IMR-90 (cell line): ENCODE measurements around the gene NFATC1. TPM values are rescaled to one million over a fixed set of nuclear protein-coding genes. Genes with fewer than 3 reads are reported as not detected.

Source experiments
- ATAC-seq: fragments of 200-7000 bp; cut with Tn5 transposase; 2 replicates; pipeline ENCODE4 v1.9.1; 2020; ENCODE audit warnings: low read depth, mild to moderate bottlenecking, moderate library complexity
- BruUV-seq: library from RNA; stranded (reverse); fragments of 400-500 nt; replicated peaks from 2 replicates; lab custom pipeline; 2021; lab: Mats Ljungman, UMichigan
- CTCF ChIA-PET: fragments of 300-600 bp; formaldehyde crosslinking; extraction: SDS; loops from one replicate; lab custom pipeline; 2021; ENCODE audit warnings: antibody characterized with exemption; lab: Yijun Ruan, JAX
- POLR2A ChIA-PET: fragments of 300-600 bp; sonication (Branson Sonifier 250); formaldehyde crosslinking; loops from one replicate; lab custom pipeline; 2022; ENCODE audit warnings: antibody characterized with exemption; ENCODE audit not compliant: unreplicated experiment; lab: Charles Lee
- DNase-seq: peaks from one replicate; pipeline ENCODE4 v3.0.0; 2013
- H2AFZ ChIP-seq: replicated peaks from 2 replicates; pipeline ENCODE3; 2013; ENCODE audit warnings: low read length, mild to moderate bottlenecking; ENCODE audit not compliant: poor library complexity
- H2AK5ac ChIP-seq: 2 replicates; pipeline ENCODE4 v1.6.1; 2013; ENCODE audit warnings: low read depth, low read length, inconsistent platforms
- H2AK9ac ChIP-seq: replicated peaks from 2 replicates; pipeline ENCODE3; 2013; ENCODE audit warnings: mild to moderate bottlenecking, low read depth, low read length, moderate library complexity; ENCODE audit not compliant: poor library complexity
- H2BK120ac ChIP-seq: 2 replicates; pipeline ENCODE4 v1.6.1; 2013; ENCODE audit warnings: low read depth, low read length, inconsistent platforms
- H2BK15ac ChIP-seq: 3 replicates; pipeline ENCODE4 v1.6.1; 2013; ENCODE audit warnings: low read depth, low read length, inconsistent platforms
- H2BK20ac ChIP-seq: 2 replicates; pipeline ENCODE4 v1.6.1; 2013; ENCODE audit warnings: low read depth, mild to moderate bottlenecking, inconsistent platforms, low read length, moderate library complexity
- H2BK5ac ChIP-seq: 2 replicates; pipeline ENCODE4 v1.6.1; 2013; ENCODE audit warnings: mild to moderate bottlenecking, low read depth, low read length, inconsistent platforms; ENCODE audit not compliant: poor library complexity, severe bottlenecking
- H3K14ac ChIP-seq: replicated peaks from 2 replicates; pipeline ENCODE4 v1.6.1; 2013; ENCODE audit warnings: low read depth, low read length, inconsistent platforms
- H3K18ac ChIP-seq: 2 replicates; pipeline ENCODE4 v1.6.1; 2013; ENCODE audit warnings: low read depth, low read length, control low read depth
- H3K23ac ChIP-seq: 2 replicates; pipeline ENCODE4 v1.6.1; 2013; ENCODE audit warnings: low read depth, low read length, inconsistent platforms
- H3K27ac ChIP-seq: 2 replicates; pipeline ENCODE4 v1.5.1; 2013; ENCODE audit warnings: mild to moderate bottlenecking, control low read depth, low read length; ENCODE audit not compliant: insufficient read depth
- H3K27me3 ChIP-seq: 2 replicates; pipeline ENCODE4 v1.6.1; 2013; ENCODE audit warnings: low read length; ENCODE audit not compliant: control insufficient read depth, insufficient read depth
- H3K36me3 ChIP-seq: 2 replicates; pipeline ENCODE4 v1.6.1; 2013; ENCODE audit warnings: low read length, mixed read lengths; ENCODE audit not compliant: control insufficient read depth, insufficient read depth
- H3K4ac ChIP-seq: 2 replicates; pipeline ENCODE4 v1.6.1; 2013; ENCODE audit warnings: low read depth, low read length, inconsistent platforms
- H3K4me1 ChIP-seq: 2 replicates; pipeline ENCODE4 v1.6.1; 2013; ENCODE audit warnings: low read length, mixed read lengths; ENCODE audit not compliant: control insufficient read depth, insufficient read depth
- H3K4me2 ChIP-seq: 2 replicates; pipeline ENCODE4 v1.6.1; 2013; ENCODE audit warnings: low read depth, mild to moderate bottlenecking, control low read depth, low read length, moderate library complexity
- H3K4me3 ChIP-seq: 2 replicates; pipeline ENCODE4 v1.5.1; 2013; ENCODE audit warnings: low read depth, mild to moderate bottlenecking, control low read depth, low read length, moderate library complexity; ENCODE audit not compliant: insufficient read depth
- H3K56ac ChIP-seq: 2 replicates; pipeline ENCODE4 v1.6.1; 2013; ENCODE audit warnings: low read length, inconsistent platforms; ENCODE audit not compliant: insufficient read depth; ENCODE audit errors: extremely low read depth
- H3K79me1 ChIP-seq, 2 experiments: 2 replicates each; pipeline ENCODE4 v1.6.1; 2013; ENCODE audit warnings: low read length in 2 of 2, inconsistent platforms in 1 of 2, low read depth in 1 of 2
- H3K9ac ChIP-seq: 2 replicates; pipeline ENCODE4 v1.6.1; 2013; ENCODE audit warnings: low read depth, low read length, control low read depth
- H3K9me1 ChIP-seq: 2 replicates; pipeline ENCODE4 v1.6.1; 2013; ENCODE audit warnings: low read length, inconsistent platforms; ENCODE audit not compliant: insufficient read depth
- H3K9me3 ChIP-seq: 2 replicates; pipeline ENCODE4 v1.6.1; 2013; ENCODE audit warnings: low read length; ENCODE audit not compliant: control insufficient read depth, insufficient read depth
- H4K20me1 ChIP-seq: 2 replicates; pipeline ENCODE4 v1.6.1; 2013; ENCODE audit warnings: low read length, inconsistent platforms; ENCODE audit not compliant: insufficient read depth
- H4K5ac ChIP-seq: 2 replicates; pipeline ENCODE4 v1.6.1; 2013; ENCODE audit warnings: mild to moderate bottlenecking, low read depth, low read length, control low read depth
- H4K8ac ChIP-seq, 2 experiments: 2 replicates each; pipeline ENCODE4 v1.6.1; 2013; ENCODE audit warnings: low read depth in 2 of 2, low read length in 2 of 2, control low read depth in 1 of 2, inconsistent platforms in 1 of 2
- H4K91ac ChIP-seq: 2 replicates; pipeline ENCODE4 v1.6.1; 2013; ENCODE audit warnings: low read depth, low read length, inconsistent platforms; ENCODE audit not compliant: insufficient read depth
- BHLHE40 ChIP-seq: fragments of 150-350 bp; IDR thresholded peaks from 2 replicates; pipeline ENCODE4 v1.6.1; 2016; ENCODE audit warnings: mild to moderate bottlenecking, low read depth, low read length
- CEBPB ChIP-seq: IDR thresholded peaks from 2 replicates; pipeline ENCODE4 v1.6.1; 2012; ENCODE audit warnings: low read depth, low read length, improper control_type of control experiment
- CHD1 ChIP-seq: IDR thresholded peaks from 2 replicates; pipeline ENCODE4 v1.6.1; 2012; ENCODE audit warnings: low read depth, low read length, improper control_type of control experiment
- FOS ChIP-seq: fragments of 150-350 bp; IDR thresholded peaks from 2 replicates; pipeline ENCODE4 v1.6.1; 2016; ENCODE audit warnings: low read depth, low read length
- MAFK ChIP-seq: IDR thresholded peaks from 2 replicates; pipeline ENCODE4 v1.6.1; 2012; ENCODE audit warnings: low read depth, low read length, improper control_type of control experiment
- MAZ ChIP-seq: IDR thresholded peaks from 2 replicates; pipeline ENCODE4 v1.6.1; 2012; ENCODE audit warnings: low read depth, mild to moderate bottlenecking, low read length, improper control_type of control experiment, moderate library complexity, borderline replicate concordance
- MXI1 ChIP-seq: IDR thresholded peaks from 2 replicates; pipeline ENCODE4 v1.6.1; 2012; ENCODE audit warnings: low read depth, mild to moderate bottlenecking, low read length, moderate library complexity, borderline replicate concordance
- NFE2L2 ChIP-seq: fragments of 150-350 bp; IDR thresholded peaks from 2 replicates; pipeline ENCODE4 v1.6.1; 2016; ENCODE audit warnings: low read depth, mild to moderate bottlenecking, low read length
- POLR2A ChIP-seq: IDR thresholded peaks from 2 replicates; pipeline ENCODE4 v1.6.1; 2012; ENCODE audit warnings: mild to moderate bottlenecking, low read depth, low read length
- RAD21 ChIP-seq: IDR thresholded peaks from 2 replicates; pipeline ENCODE4 v1.6.1; 2012; ENCODE audit warnings: low read length, improper control_type of control experiment
- RCOR1 ChIP-seq: IDR thresholded peaks from 2 replicates; pipeline ENCODE4 v1.6.1; 2012; ENCODE audit warnings: mild to moderate bottlenecking, low read length, improper control_type of control experiment; ENCODE audit not compliant: insufficient replicate concordance
- RFX5 ChIP-seq: IDR thresholded peaks from 2 replicates; pipeline ENCODE4 v1.8.0; 2012; ENCODE audit warnings: low read depth, mild to moderate bottlenecking, low read length, moderate library complexity
- SMC3 ChIP-seq: fragments of 150-350 bp; IDR thresholded peaks from 2 replicates; pipeline ENCODE4 v1.6.1; 2016; ENCODE audit warnings: low read depth, mild to moderate bottlenecking, antibody characterized with exemption, low read length, moderate library complexity
- WGBS, 2 experiments: methylation state at CpG; one replicate each; pipeline versions ENCODE4 v1.1.5 to v1.1.7; 2013; ENCODE audit warnings: missing lambda C conversion rate in 2 of 2; ENCODE audit not compliant: insufficient read length in 1 of 2; ENCODE audit errors: extremely low coverage in 2 of 2; 5-methylcytosine and 5-hydroxymethylcytosine counted together
- dilution Hi-C: fragments of 300-500 bp; cut with HindIII; formaldehyde crosslinking; loops from one replicate; pipeline ENCODE4 v1.14.3; 2018; ENCODE audit warnings: low sequenced_read_pairs; ENCODE audit not compliant: unreplicated experiment
- in situ Hi-C: fragments of 300-500 bp; cut with MboI; formaldehyde crosslinking; loops from 3 replicates; pipeline ENCODE4 v1.14.3; 2019; ENCODE audit warnings: low sequenced_read_pairs, inconsistent platforms, mixed read lengths
- intact Hi-C: fragments of 100-400 bp; cut with micrococcal nuclease; formaldehyde crosslinking; loops from 2 replicates; pipeline ENCODE4 v1.10.0; 2022
- polyA plus RNA-seq, 3 experiments: library from polyadenylated mRNA; depleted of rRNA; stranded (reverse); fragments of >200 nt; gene quantifications; 2 replicates each; pipeline ENCODE4 v1.2.3, GENCODE V29; 2012; ENCODE audit warnings: low replicate concordance in 1 of 3
- total RNA-seq: library from RNA; depleted of rRNA; stranded (reverse); fragments of >200 nt; gene quantifications from 2 replicates; pipeline ENCODE4 v1.2.3, GENCODE V29; 2012
- TF ChIP-seq, protein P1 (sequence below): fragments of 150-350 bp; IDR thresholded peaks from 2 replicates; pipeline ENCODE4 v1.6.1; 2016; ENCODE audit warnings: low read depth, mild to moderate bottlenecking, low read length, moderate library complexity, borderline replicate concordance
- TF ChIP-seq, protein P2 (sequence below): fragments of 150-350 bp; IDR thresholded peaks from 2 replicates; pipeline ENCODE4 v1.6.1; 2017; ENCODE audit warnings: mild to moderate bottlenecking, antibody characterized with exemption, low read length, low read depth
- TF ChIP-seq, protein P3 (sequence below): conservative IDR thresholded peaks from 2 replicates; pipeline ENCODE4 v1.5.1; 2012; ENCODE audit warnings: mild to moderate bottlenecking, low read depth, low read length, improper control_type of control experiment

Gene NFATC1
- total and polyA plus RNA-seq, 2 of the 4 experiments (the other 2 are of a cell fraction) = 0.36 to 1.8 TPM

DNA sequence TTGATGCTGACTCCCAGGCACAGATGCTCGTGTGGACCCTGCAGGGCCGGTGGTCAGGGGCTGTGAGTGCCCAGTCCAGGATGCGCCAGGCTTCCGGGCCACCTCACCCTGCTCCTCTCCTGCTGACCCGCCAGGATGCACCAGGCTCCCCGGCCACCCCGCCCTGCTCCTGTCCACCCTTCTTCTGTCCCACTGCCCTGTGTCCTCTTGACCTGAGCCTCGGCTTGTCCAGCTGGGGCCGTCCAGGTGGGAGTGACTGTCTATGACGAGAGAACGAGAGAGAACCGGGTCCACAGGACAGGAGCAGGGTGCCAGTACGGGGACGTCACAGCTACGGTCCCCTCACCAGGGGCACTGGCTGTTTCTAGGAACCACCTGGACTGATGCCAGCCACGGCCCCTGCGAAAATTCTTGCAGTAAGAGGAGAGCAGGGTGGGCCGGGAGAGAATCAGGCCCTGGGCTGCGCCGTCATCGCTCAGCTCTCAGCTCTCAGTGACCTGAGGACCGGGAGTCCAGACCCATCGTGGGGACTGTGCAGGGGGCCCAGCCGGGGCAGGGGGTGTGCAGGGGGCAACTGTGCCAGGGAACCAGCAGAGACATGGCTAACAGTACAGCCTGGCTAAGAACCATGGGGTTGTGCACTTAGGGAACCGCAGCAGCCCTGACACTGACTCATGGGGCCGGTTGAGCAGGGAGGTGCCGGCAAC lies 12.9 kb upstream of the NFATC1 start:
- Histone ChIP-seq H3K4me3 (no peak overlapping the region), H2AK5ac (no peak overlapping the region), H4K91ac (no peak overlapping the region), H3K14ac (no peak overlapping the region), H2AFZ (no peak overlapping the region), H3K4me2 (no peak overlapping the region), H3K18ac (no peak overlapping the region), H3K23ac (no peak overlapping the region), H3K9me1 (no peaks in the 10 kb centered on the region), H3K4me1 (peaks cover 3% of the 10 kb centered on the region; the same call in 1 of the 2 replicates), H2AK9ac (no peak overlapping the region), H4K5ac (no peak overlapping the region), H2BK120ac (no peak overlapping the region), H2BK20ac (no peak overlapping the region), H2BK5ac (no peak overlapping the region), H3K9ac (no peak overlapping the region), H4K20me1 (peaks cover 5% of the 10 kb centered on the region; the same call in 1 of the 2 replicates), H3K9me3 (no peaks in the 10 kb centered on the region), H3K27me3 (no peaks in the 10 kb centered on the region; the same call in 1 of the 2 replicates), H3K4ac (no peak overlapping the region), H3K56ac (no peak overlapping the region), H3K27ac (no peak overlapping the region), H3K36me3 (no peaks in the 10 kb centered on the region), H4K8ac (no peak overlapping the region), H2BK15ac (no peak overlapping the region), H3K79me1 (no peaks in the 10 kb centered on the region)
- TF ChIP-seq MXI1 (no peak), RFX5 (no peak), CEBPB (no peak), RCOR1 (no peak), SMC3 (no peak), RAD21 (no peak), POLR2A (no peak), MAFK (no peak), BHLHE40 (no peak), NFE2L2 (no peak), MAZ (no peak), FOS (no peak), CHD1 (no peak)
- TF ChIP-seq, protein P1, sequence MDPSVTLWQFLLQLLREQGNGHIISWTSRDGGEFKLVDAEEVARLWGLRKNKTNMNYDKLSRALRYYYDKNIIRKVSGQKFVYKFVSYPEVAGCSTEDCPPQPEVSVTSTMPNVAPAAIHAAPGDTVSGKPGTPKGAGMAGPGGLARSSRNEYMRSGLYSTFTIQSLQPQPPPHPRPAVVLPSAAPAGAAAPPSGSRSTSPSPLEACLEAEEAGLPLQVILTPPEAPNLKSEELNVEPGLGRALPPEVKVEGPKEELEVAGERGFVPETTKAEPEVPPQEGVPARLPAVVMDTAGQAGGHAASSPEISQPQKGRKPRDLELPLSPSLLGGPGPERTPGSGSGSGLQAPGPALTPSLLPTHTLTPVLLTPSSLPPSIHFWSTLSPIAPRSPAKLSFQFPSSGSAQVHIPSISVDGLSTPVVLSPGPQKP = no peak
- TF ChIP-seq, protein P2, sequence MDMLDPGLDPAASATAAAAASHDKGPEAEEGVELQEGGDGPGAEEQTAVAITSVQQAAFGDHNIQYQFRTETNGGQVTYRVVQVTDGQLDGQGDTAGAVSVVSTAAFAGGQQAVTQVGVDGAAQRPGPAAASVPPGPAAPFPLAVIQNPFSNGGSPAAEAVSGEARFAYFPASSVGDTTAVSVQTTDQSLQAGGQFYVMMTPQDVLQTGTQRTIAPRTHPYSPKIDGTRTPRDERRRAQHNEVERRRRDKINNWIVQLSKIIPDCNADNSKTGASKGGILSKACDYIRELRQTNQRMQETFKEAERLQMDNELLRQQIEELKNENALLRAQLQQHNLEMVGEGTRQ = no peak
- TF ChIP-seq, protein P3, sequence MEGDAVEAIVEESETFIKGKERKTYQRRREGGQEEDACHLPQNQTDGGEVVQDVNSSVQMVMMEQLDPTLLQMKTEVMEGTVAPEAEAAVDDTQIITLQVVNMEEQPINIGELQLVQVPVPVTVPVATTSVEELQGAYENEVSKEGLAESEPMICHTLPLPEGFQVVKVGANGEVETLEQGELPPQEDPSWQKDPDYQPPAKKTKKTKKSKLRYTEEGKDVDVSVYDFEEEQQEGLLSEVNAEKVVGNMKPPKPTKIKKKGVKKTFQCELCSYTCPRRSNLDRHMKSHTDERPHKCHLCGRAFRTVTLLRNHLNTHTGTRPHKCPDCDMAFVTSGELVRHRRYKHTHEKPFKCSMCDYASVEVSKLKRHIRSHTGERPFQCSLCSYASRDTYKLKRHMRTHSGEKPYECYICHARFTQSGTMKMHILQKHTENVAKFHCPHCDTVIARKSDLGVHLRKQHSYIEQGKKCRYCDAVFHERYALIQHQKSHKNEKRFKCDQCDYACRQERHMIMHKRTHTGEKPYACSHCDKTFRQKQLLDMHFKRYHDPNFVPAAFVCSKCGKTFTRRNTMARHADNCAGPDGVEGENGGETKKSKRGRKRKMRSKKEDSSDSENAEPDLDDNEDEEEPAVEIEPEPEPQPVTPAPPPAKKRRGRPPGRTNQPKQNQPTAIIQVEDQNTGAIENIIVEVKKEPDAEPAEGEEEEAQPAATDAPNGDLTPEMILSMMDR = no peak
- BruUV-seq = no TSS peak
- dilution Hi-C loops (no loop called here), intact Hi-C loops (no loop called here), in situ Hi-C loops (no loop called here)
- ATAC-seq = no peak
- ChIA-PET POLR2A (no interaction called here), CTCF (no interaction called here)
- 71% methylated on average over 13 of the region's 27 CpGs; no CpG with 5 or more reads in 1 of the 2 experiments for WGBS, 2 experiments
- DNase-seq = no peak
